GM18498 (cell line): ENCODE data around the gene RAPH1.
"Not testable (repeated sequence)": the region's sequence is repeated elsewhere in the genome, so short reads cannot be mapped to it uniquely, and the experiment has no call there.

ENCODE experiments used
- ATAC-seq: cut with Tn5 transposase; IDR thresholded peaks from one replicate; pipeline ENCODE4 v1.9.1; 2021; ENCODE audit warnings: mild to moderate bottlenecking, moderate library complexity; ENCODE audit not compliant: unreplicated experiment

RAPH1 gene

GRCh38 chr2:203438528-203438927 lies 96.6 kb downstream of the RAPH1 start:
- no peak for ATAC-seq

- ATAC-seq: no peak
Observed at GRCh38 chr2:203437511-203437910, 97.6 kb downstream of the RAPH1 start.

GRCh38 chr2:203436496-203436895 lies 98.6 kb downstream of the RAPH1 start:
- ATAC-seq: no peak

- no peak for ATAC-seq
Observed at GRCh38 chr2:203432811-203433210, 102.3 kb downstream of the RAPH1 start.

GRCh38 chr2:203431391-203432185 lies 103.5 kb downstream of the RAPH1 start:
- no peak for ATAC-seq

- not testable (repeated sequence) for ATAC-seq
Observed at GRCh38 chr2:203429643-203430042, 105.5 kb downstream of the RAPH1 start.

GRCh38 chr2:203427061-203427460 lies 108.0 kb downstream of the RAPH1 start:
- ATAC-seq: no peak

- ATAC-seq: no peak
Observed at GRCh38 chr2:203418271-203418670, 116.8 kb downstream of the RAPH1 start.

- ATAC-seq: no peak
Observed at GRCh38 chr2:203413796-203414195, 121.3 kb downstream of the RAPH1 start.

GRCh38 chr2:203412546-203413331 lies 122.4 kb downstream of the RAPH1 start:
- ATAC-seq: no peak

GRCh38 chr2:203407496-203407895 lies 127.6 kb downstream of the RAPH1 start:
- ATAC-seq: no peak

GRCh38 chr2:203404996-203405395 lies 130.1 kb downstream of the RAPH1 start:
- no peak for ATAC-seq

- no peak for ATAC-seq
Observed at GRCh38 chr2:203400805-203401585, 134.1 kb downstream of the RAPH1 start.

- no peak for ATAC-seq
Observed at GRCh38 chr2:203399031-203399430, 136.1 kb downstream of the RAPH1 start.

GRCh38 chr2:203396667-203397066 lies 138.4 kb downstream of the RAPH1 start:
- ATAC-seq: no peak

- ATAC-seq: no peak
Observed at GRCh38 chr2:203395858-203396257, 139.2 kb downstream of the RAPH1 start.

GRCh38 chr2:203394519-203395227 lies 140.4 kb downstream of the RAPH1 start:
- no peak for ATAC-seq

- not testable (repeated sequence) for ATAC-seq
Observed at GRCh38 chr2:203388153-203388552, 146.9 kb downstream of the RAPH1 start.

GRCh38 chr2:203383038-203383437 lies 152.1 kb downstream of the RAPH1 start:
- ATAC-seq: no peak

GRCh38 chr2:203379156-203379555 lies 155.9 kb downstream of the RAPH1 start:
- ATAC-seq: no peak

GRCh38 chr2:203376173-203376572 lies 158.9 kb downstream of the RAPH1 start:
- no peak for ATAC-seq
